Glutamatergic neuron (in vitro differentiated cells): ENCODE measurements around the gene KRT15. TPM values are rescaled to one million over a fixed set of nuclear protein-coding genes. Genes with fewer than 3 reads are reported as not detected.

Experiments used
- DNase-seq: peaks from one replicate; pipeline ENCODE4 v3.0.0; 2022
- H3K27ac Mint-ChIP-seq: one replicate; pipeline ENCODE4 v1.8.0; 2020; ENCODE audit warnings: mild to moderate bottlenecking, mixed read lengths, inconsistent platforms; ENCODE audit not compliant: unreplicated experiment
- H3K27me3 Mint-ChIP-seq: one replicate; pipeline ENCODE4 v1.8.0; 2020; ENCODE audit warnings: mild to moderate bottlenecking, moderate library complexity, mixed read lengths, inconsistent platforms; ENCODE audit not compliant: unreplicated experiment
- H3K36me3 Mint-ChIP-seq: one replicate; pipeline ENCODE4 v1.8.0; 2020; ENCODE audit warnings: mild to moderate bottlenecking, mixed read lengths, inconsistent platforms; ENCODE audit not compliant: unreplicated experiment
- H3K4me1 Mint-ChIP-seq: one replicate; pipeline ENCODE4 v1.8.0; 2020; ENCODE audit warnings: mild to moderate bottlenecking, low read depth, mixed read lengths, inconsistent platforms; ENCODE audit not compliant: unreplicated experiment
- H3K4me3 Mint-ChIP-seq: one replicate; pipeline ENCODE4 v1.8.0; 2020; ENCODE audit warnings: mild to moderate bottlenecking, mixed read lengths, inconsistent platforms; ENCODE audit not compliant: unreplicated experiment
- H3K9me3 Mint-ChIP-seq: one replicate; pipeline ENCODE4 v1.8.0; 2020; ENCODE audit warnings: mild to moderate bottlenecking, moderate library complexity, mixed read lengths, inconsistent platforms; ENCODE audit not compliant: unreplicated experiment
- total RNA-seq: library from RNA; stranded (reverse); fragmentation: NEBNext Ultra II Directional; extraction: Animal tissue kit (Norgen Biotek cat#: 25700); gene quantifications from one replicate; pipeline ENCODE4 v1.2.1, GENCODE V29; 2021; ENCODE audit not compliant: unreplicated experiment
- TF ChIP-seq, protein P1 (sequence below): fragments of 200-600 bp; sonication (generic); IDR thresholded peaks from one replicate; pipeline ENCODE4 v1.5.0; 2021; ENCODE audit not compliant: partially characterized antibody, unreplicated experiment

Gene KRT15
- total RNA-seq, 1 donor from 2014 or later = not detected

DNA sequence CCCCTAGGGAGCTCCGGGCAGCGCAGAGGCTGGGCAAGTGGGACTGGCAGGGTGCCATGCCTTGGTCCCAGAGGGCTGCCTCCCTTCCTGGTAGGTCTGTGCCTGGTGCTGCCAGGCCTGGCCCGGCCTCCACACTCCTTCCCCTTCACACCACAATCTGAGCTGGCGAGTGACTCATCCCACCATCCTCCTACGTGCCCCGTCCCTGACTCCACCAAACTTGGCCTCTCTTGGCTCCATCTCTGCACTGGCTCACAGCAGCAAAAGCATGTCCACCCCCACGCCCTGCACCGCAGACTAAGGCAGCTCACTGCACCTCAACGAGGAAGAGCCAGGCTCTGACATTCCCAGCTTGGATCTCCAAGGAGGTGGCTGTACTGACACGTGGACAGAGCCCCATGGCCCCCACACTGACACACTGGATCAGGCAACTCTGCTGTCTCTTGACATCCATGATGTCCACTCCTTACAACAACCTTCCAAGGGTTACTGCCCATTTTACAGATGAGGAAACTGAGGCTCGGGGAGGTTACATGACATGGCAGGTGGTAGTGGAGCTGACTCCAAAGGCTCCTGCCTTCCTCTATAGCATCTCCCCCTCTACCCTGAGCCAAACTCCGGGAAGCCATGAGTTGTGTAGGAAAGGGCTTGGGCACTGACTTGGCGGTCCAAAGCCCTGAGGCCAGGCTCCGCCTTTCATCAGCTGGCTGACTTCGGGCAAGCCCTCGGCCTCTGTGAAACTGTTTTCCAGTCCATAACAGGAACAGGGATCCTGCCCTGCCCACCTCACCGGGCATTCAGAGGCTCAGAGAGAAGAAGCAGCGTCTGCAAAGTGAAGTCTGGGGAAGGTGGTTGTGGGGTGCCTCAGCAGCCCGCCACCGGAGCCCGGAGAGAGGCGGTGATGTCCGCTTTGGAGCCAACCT is 29.5 kb upstream of the KRT15 start:
- Mint-ChIP-seq H3K4me3 (no peak overlapping the region), H3K4me1 (peaks cover 3% of the 10 kb centered on the region)

DNA sequence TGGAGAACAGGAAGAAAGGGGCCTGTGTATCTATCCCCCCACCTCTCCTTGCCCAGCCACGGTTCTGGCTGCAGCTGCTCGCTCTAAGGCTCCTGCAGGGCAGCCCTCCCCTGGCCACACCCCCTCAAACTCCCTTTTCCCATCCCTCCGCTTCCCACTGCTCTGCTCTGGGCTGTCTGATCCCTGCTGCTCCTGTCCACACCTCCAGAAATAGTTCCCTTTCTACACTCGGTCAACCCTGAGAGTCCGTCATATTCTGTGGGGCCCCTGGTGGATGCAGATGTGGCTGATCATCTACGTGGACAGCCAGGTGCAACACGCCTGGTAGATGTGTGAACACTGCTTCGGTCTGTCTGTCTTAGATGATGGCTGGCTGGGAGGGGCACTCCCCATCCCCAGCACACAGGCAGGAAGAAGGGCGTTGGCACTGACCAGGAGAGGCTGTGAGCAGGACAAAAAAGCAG is 28.7 kb upstream of the KRT15 start:
- Mint-ChIP-seq H3K36me3 (peaks cover 5% of the 10 kb centered on the region), H3K9me3 (peaks cover 3% of the 10 kb centered on the region), H3K27ac (no peak overlapping the region), H3K4me1 (peaks cover 3% of the 10 kb centered on the region), H3K4me3 (no peak overlapping the region), H3K27me3 (peaks cover 3% of the 10 kb centered on the region)
- TF ChIP-seq, protein P1, sequence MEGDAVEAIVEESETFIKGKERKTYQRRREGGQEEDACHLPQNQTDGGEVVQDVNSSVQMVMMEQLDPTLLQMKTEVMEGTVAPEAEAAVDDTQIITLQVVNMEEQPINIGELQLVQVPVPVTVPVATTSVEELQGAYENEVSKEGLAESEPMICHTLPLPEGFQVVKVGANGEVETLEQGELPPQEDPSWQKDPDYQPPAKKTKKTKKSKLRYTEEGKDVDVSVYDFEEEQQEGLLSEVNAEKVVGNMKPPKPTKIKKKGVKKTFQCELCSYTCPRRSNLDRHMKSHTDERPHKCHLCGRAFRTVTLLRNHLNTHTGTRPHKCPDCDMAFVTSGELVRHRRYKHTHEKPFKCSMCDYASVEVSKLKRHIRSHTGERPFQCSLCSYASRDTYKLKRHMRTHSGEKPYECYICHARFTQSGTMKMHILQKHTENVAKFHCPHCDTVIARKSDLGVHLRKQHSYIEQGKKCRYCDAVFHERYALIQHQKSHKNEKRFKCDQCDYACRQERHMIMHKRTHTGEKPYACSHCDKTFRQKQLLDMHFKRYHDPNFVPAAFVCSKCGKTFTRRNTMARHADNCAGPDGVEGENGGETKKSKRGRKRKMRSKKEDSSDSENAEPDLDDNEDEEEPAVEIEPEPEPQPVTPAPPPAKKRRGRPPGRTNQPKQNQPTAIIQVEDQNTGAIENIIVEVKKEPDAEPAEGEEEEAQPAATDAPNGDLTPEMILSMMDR = no peak
- DNase-seq = no peak

More for the DNA sequence above, 29.5 kb upstream of the KRT15 start:
- H3K9me3 Mint-ChIP-seq = peaks cover 4% of the 10 kb centered on the region
- TF ChIP-seq, protein P1 = no peak
- DNase-seq = no peak
- peaks cover 4% of the 10 kb centered on the region for H3K27me3 Mint-ChIP-seq
- H3K27ac Mint-ChIP-seq = peak overlapping the region; percentile 64
- peaks cover 5% of the 10 kb centered on the region for H3K36me3 Mint-ChIP-seq

DNA sequence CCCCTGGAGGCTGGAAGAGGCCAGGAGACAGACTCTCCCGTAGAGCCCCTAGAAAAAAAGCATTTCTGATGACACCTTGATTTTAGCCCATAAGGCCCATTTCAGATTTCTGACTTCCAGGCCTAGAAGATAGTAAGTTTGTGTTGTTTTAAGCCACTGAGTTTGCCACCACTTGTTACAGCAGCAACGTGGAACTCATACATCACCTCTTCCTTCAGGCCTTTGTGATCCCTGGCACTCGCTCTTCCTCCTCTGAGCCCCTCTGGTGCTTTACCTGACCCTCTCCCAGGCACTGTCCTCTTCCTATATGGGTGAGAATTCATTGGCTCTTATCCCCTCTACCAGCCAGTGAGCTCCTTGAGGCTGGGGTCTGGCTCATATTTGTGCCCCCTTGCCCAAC is 28.1 kb upstream of the KRT15 start:
- H3K4me1 Mint-ChIP-seq = peaks cover 3% of the 10 kb centered on the region
- no peak overlapping the region for H3K27ac Mint-ChIP-seq
- TF ChIP-seq, protein P1 = no peak
- peaks cover 5% of the 10 kb centered on the region for H3K36me3 Mint-ChIP-seq
- H3K9me3 Mint-ChIP-seq = peaks cover 3% of the 10 kb centered on the region
- DNase-seq = no peak
- no peak overlapping the region for H3K4me3 Mint-ChIP-seq
- H3K27me3 Mint-ChIP-seq = peaks cover 3% of the 10 kb centered on the region

DNA sequence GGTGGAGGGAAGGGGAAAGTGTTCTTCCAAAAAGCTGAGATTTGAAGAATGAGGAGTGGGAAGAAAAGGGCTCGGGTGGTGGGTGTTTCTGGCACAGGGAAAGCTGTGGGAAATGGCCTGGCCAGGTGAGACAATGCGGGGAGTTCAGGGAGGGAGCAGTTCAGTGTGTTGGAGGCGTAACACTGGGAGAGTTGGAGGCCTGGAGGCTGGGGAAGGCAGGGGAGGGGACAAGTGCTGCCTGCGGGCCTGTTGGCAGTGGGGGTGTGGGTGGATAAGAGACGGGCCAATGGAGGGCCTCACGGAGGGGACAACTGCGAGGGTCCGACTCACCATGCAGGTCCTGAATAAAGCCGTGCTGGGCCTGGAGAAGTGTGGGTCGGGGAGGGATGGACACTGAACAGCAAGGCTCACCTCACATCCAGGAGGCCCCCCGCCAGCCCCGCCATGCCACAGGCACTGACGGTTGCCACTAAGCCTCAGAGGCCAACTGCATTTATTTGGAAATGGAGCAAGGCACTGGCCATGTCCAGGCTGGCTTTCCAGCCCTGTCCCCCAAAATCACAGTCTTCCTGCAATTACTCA is 27.2 kb upstream of the KRT15 start:
- DNase-seq = no peak
- TF ChIP-seq, protein P1 = no peak
- Mint-ChIP-seq H3K4me1 (peaks cover 3% of the 10 kb centered on the region), H3K27ac (no peak overlapping the region), H3K27me3 (peaks cover 3% of the 10 kb centered on the region), H3K9me3 (peaks cover 3% of the 10 kb centered on the region), H3K4me3 (no peak overlapping the region), H3K36me3 (peaks cover 5% of the 10 kb centered on the region)

DNA sequence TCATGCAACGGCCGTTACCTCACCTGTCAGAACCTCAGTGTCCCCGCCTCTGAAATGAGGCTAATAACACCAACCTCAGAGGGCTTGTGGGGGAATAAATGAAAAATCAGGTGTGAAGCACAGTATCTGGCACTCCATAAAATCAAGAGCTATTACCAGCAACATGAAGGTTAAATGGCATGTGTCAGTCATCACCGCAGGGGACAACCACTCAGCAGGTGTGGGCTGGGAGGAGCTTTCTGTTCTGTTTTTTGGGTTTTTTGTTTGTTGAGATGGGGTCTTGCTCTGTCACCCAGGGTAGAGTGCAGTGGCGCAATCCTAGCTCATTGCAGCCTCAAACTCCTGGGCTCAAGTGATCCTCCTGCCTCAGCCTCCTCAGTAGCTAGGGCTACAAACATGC is 26.2 kb upstream of the KRT15 start:
- H3K4me3 Mint-ChIP-seq = no peak overlapping the region
- peaks cover 3% of the 10 kb centered on the region for H3K4me1 Mint-ChIP-seq
- H3K27ac Mint-ChIP-seq = no peak overlapping the region
- DNase-seq = no peak
- TF ChIP-seq, protein P1 = no peak
- peaks cover 3% of the 10 kb centered on the region for H3K27me3 Mint-ChIP-seq
- H3K9me3 Mint-ChIP-seq = peaks cover 3% of the 10 kb centered on the region
- H3K36me3 Mint-ChIP-seq = peaks cover 5% of the 10 kb centered on the region
